ENCODE data around the gene STAP1. TPM values are rescaled to one million over a fixed set of nuclear protein-coding genes. Genes with fewer than 3 reads are reported as not detected.

STAP1 gene
- total and polyA plus RNA-seq, 2 experiments from 2014 or later: not detected

DNA sequence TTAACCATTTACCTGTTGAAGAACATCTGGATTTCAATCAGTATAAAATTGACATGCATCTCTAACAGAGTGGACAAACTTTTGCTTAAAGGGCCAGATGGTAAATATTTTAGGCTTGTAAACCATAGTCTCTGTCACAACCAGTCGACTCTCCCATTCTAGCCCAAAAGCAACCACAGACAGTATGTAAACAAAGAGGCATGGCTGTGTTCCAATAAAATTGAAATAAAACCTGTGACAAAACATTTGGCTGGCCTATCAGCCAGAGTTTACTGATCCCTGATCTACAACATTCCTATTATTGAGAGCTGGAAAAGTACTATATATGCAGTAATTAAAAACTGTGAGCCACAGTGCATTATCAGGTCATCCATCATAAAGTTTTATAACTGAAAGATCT lies 16.5 kb upstream of the STAP1 start (continued):
- TF ChIP-seq ZNF462 (CRISPR knock-in tag; IDR thresholded peaks at IDR 0.05) (no peak), EZH2 (IDR thresholded peaks at IDR 0.05; ENCODE audit: low read depth, unreplicated experiment) (no peak), ZNF331 (CRISPR knock-in tag; IDR thresholded peaks at IDR 0.05; ENCODE audit: low read depth) (no peak), JUNB (IDR thresholded peaks at IDR 0.05; ENCODE audit: unreplicated experiment) (no peak), POLR2AphosphoS5 (IDR thresholded peaks at IDR 0.05; ENCODE audit: low read depth) (no peak)

GRCh38 chr4:67545199-67546003 lies 13.1 kb upstream of the STAP1 start, which contains the start of gene CENPC:
CENPC (minus strand) TSS chr4:67545503; CDS start chr4:67545355, 148 bp downstream.
- Mint-ChIP-seq H3K27me3 (ENCODE audit: insufficient read depth, low read depth, poor library complexity) (peaks cover 4% of the 10 kb centered on the region), H3K4me1 (peaks cover 2% of the 10 kb centered on the region; the same call in 2 of the 3 replicates), H3K27ac (peak within 1 kb of the TSS; percentile 95), H3K4me3 (peak within 1 kb of the TSS; percentile 92), H3K9me3 (no peaks in the 10 kb centered on the region), H3K36me3 (ENCODE audit: low read depth) (peaks cover 8% of the 10 kb centered on the region; the same call in 1 of the 3 replicates)
- Histone ChIP-seq H3K27me3 (ENCODE audit: insufficient read depth) (no peaks in the 10 kb centered on the region), H3K9me2 (ENCODE audit: insufficient read depth) (no peaks in the 10 kb centered on the region), H2AFZ (peak within 1 kb of the TSS; percentile 90), H3K36me3 (ENCODE audit: insufficient read depth) (peaks cover 4% of the 10 kb centered on the region; the same call in 1 of the 2 replicates), H3K4me3 (peak within 1 kb of the TSS; percentile 93), H3K4me2 (peak within 1 kb of the TSS; percentile 94), H3K27ac (ENCODE audit: low read depth) (peak within 1 kb of the TSS; percentile 97), H3F3A (replicated peaks; ENCODE audit: low read depth) (no peaks in the 10 kb centered on the region), H3K4me1 (ENCODE audit: insufficient read depth) (0 out of 2 replicates have a peak, but pooled peaks cover 5% of the 10 kb centered on the region), H4K20me1 (replicated peaks; ENCODE audit: insufficient read depth) (no peaks in the 10 kb centered on the region; the same call in 1 of the 2 replicates), H3K79me2 (replicated peaks; ENCODE audit: insufficient read depth) (peaks cover 41% of the 10 kb centered on the region)
- ATAC-seq (peak; percentile 99), DNase-seq (ENCODE audit: low spot score) (peak; percentile 98)
- TF ChIP-seq ZNF114 (CRISPR knock-in tag; IDR thresholded peaks at IDR 0.05) (no peak), NANOG (IDR thresholded peaks at IDR 0.05; ENCODE audit: borderline replicate concordance) (no peak), STAT1 (IDR thresholded peaks at IDR 0.05; ENCODE audit: unreplicated experiment) (no peak), EZH2phosphoT487 (IDR thresholded peaks at IDR 0.05; ENCODE audit: unreplicated experiment) (no peak), EZH2 (IDR thresholded peaks at IDR 0.05; ENCODE audit: low read depth, unreplicated experiment) (no peak), POLR2AphosphoS5 (IDR thresholded peaks at IDR 0.05; ENCODE audit: low read depth) (peak; percentile 91), CREB1 (CRISPR knock-in tag; IDR thresholded peaks at IDR 0.05; ENCODE audit: low read depth) (no peak), JUNB (IDR thresholded peaks at IDR 0.05; ENCODE audit: unreplicated experiment) (no peak)
- TF ChIP-seq, protein P1, sequence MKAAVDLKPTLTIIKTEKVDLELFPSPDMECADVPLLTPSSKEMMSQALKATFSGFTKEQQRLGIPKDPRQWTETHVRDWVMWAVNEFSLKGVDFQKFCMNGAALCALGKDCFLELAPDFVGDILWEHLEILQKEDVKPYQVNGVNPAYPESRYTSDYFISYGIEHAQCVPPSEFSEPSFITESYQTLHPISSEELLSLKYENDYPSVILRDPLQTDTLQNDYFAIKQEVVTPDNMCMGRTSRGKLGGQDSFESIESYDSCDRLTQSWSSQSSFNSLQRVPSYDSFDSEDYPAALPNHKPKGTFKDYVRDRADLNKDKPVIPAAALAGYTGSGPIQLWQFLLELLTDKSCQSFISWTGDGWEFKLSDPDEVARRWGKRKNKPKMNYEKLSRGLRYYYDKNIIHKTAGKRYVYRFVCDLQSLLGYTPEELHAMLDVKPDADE (IDR thresholded peaks at IDR 0.05): peak; percentile 49; the same call in 1 of the 2 replicates
